ENCODE data around the gene PCK2.

DNA sequence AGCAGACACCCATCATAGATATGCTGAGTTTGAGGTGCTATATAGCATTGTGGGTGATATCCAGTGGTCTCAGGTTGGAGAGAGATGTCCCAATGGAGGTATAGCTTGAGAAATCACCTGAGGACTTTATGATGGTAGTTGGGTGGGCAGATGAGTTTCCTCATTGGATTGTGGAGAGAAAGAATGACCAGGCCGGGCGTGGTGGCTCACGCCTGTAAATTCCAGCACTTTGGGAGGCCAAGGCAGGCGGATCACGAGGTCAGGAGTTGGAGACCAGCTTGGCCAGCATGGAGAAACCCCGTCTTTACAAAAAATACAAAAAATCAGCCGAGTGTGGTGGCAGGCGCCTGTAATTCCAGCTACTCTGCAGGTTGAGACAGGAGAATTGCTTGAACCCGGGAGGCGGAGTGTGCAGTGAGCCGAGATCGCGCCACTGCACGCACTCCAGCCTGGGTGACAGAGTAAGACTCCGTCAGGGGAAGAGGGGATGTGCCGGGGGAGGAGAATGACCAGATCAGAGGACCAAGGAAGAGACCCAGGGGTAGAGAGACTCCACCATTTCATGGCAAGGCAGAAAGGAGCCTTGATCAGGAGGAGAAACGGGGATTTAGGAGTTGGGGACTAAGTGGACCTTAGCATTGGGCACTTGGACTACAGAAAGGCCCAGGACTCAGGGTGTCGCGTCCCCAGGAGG, 757 bp upstream of the PCK2 start:
- TF ChIP-seq EGR1 (IDR thresholded peaks at IDR 0.05; ENCODE audit: low read depth in 2 of 2) (no peak), GABPA (IDR thresholded peaks at IDR 0.05 in 1 of 2, conservative IDR thresholded peaks at IDR 0.05 in 1 of 2) (no peak), CTCF (IDR thresholded peaks at IDR 0.05; ENCODE audit: low read depth, low read length, missing input control) (no peak)

All from liver (tissue), 3 donors.